Esophagus muscularis mucosa (tissue), 4 donors: ENCODE data around the gene JAKMIP3. TPM values are rescaled to one million over a fixed set of nuclear protein-coding genes. Genes with fewer than 3 reads are reported as not detected.

Experiments used
- DNase-seq: peaks from one replicate; pipeline ENCODE4 v3.0.0-alpha.2; 2017; ENCODE audit errors: extremely low spot score
- H3K27ac ChIP-seq, 4 donors: fragments of 200-600 bp; sonication (generic); replicated peaks in 1 of 4; 1 replicate in 3 of 4; 2 replicates in 1 of 4; pipeline ENCODE4 v1.5.1; 2016 to 2019; ENCODE audit warnings: mild to moderate bottlenecking in 1 of 4
- H3K27me3 ChIP-seq, 4 donors: fragments of 200-600 bp; sonication (generic); one replicate each; pipeline versions ENCODE4 v1.5.1 to v1.6.0; 2016 to 2019
- H3K36me3 ChIP-seq, 4 donors: fragments of 200-600 bp; sonication (generic); one replicate each; pipeline ENCODE4 v1.5.1; 2016 to 2019
- H3K4me1 ChIP-seq, 4 donors: fragments of 200-600 bp; sonication (generic); one replicate each; pipeline ENCODE4 v1.5.1; 2016 to 2019
- H3K4me3 ChIP-seq, 4 donors: fragments of 200-600 bp; sonication (generic); 1 replicate in 2 of 4; 2 replicates in 2 of 4; pipeline ENCODE4 v1.5.1; 2016 to 2019; ENCODE audit warnings: mild to moderate bottlenecking in 4 of 4, moderate library complexity in 1 of 4
- H3K9me3 ChIP-seq, 4 donors: fragments of 200-600 bp; sonication (generic); 1 replicate in 3 of 4; 2 replicates in 1 of 4; pipeline ENCODE4 v1.5.1; 2016 to 2019
- EP300 ChIP-seq: sonication (generic); formaldehyde crosslinking; IDR thresholded peaks from one replicate; pipeline ENCODE4 v1.6.1; 2017; ENCODE audit warnings: antibody characterized with exemption
- POLR2A ChIP-seq: fragments of 450-650 bp; IDR thresholded peaks from one replicate; pipeline ENCODE4 v1.6.1; 2017; ENCODE audit warnings: antibody characterized with exemption, moderate library complexity, mild to moderate bottlenecking, low read depth
- POLR2AphosphoS5 ChIP-seq, 2 donors: sonication (generic); formaldehyde crosslinking; IDR thresholded peaks; one replicate each; pipeline ENCODE4 v1.6.1; 2017; ENCODE audit warnings: antibody characterized with exemption in 2 of 2
- WGBS: methylation state at CpG from one replicate; pipeline ENCODE4 v1.1.5; 2018; 5-methylcytosine and 5-hydroxymethylcytosine counted together
- intact Hi-C: fragments of 100-400 bp; cut with DNase I; formaldehyde crosslinking; loops from one replicate; pipeline ENCODE4 v1.15.1; 2023
- total RNA-seq, 4 donors: library from RNA; depleted of rRNA; stranded (reverse); fragments of >200 nt; gene quantifications; one replicate each; pipeline versions ENCODE4 v1.1.0 to v1.2.1, GENCODE V29; 2016
- TF ChIP-seq, protein P1 (sequence below), 3 experiments: fragments of 200-600 bp in 2 of 3; fragments of 450-650 bp in 1 of 3; sonication (generic) in 2 of 3; IDR thresholded peaks; one replicate each; pipeline ENCODE4 v1.5.1; 2017 to 2019; ENCODE audit warnings: antibody characterized with exemption in 3 of 3, mild to moderate bottlenecking in 2 of 3, moderate library complexity in 1 of 3

The JAKMIP3 gene
- total RNA-seq, 4 donors from 2014 or later, result 0.66 to 1.6 (median 0.97) TPM

DNA sequence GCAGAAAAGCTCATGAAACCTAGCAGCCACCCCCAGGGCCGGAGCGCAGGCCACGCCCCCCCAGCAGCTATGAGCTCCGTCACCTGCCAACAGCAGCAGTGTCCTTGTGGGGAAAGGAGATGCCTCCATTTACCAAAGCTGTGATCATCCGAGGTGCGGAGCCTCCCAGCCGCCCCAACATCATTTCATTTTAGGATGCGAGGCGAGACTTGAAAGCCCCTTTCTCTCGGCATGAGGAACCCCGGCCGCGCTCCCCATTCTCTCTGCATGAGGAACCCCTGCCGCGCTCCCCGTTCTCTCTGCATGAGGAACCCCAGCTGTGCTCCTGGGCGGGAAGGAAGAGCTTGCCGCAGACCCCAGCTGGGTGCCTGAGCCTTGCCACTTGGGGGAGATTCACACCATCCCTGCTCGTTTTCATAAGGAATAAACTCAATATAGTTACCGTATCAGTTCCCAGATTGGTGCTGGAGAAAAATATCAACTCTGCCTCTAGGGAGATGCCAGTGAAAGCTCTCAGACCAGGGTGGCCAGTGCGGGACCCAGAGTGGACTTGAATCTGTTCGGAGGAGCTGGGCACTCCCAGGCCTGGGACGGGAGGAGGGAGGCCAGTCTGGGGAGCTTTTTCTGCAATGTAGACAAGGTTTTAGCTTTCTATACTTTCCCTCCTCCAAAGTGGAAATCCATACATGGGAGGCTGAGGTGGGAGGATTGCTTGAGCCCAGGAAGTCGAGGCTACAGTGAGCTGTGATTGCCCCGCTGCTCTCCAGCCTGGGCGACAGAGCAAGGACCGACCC lies 35.0 kb downstream of the JAKMIP3 start:
- intact Hi-C loops, result no loop called here
- TF ChIP-seq POLR2AphosphoS5 (IDR thresholded peaks at IDR 0.05) (no peak), EP300 (no peak), POLR2A (no peak)
- TF ChIP-seq, protein P1, sequence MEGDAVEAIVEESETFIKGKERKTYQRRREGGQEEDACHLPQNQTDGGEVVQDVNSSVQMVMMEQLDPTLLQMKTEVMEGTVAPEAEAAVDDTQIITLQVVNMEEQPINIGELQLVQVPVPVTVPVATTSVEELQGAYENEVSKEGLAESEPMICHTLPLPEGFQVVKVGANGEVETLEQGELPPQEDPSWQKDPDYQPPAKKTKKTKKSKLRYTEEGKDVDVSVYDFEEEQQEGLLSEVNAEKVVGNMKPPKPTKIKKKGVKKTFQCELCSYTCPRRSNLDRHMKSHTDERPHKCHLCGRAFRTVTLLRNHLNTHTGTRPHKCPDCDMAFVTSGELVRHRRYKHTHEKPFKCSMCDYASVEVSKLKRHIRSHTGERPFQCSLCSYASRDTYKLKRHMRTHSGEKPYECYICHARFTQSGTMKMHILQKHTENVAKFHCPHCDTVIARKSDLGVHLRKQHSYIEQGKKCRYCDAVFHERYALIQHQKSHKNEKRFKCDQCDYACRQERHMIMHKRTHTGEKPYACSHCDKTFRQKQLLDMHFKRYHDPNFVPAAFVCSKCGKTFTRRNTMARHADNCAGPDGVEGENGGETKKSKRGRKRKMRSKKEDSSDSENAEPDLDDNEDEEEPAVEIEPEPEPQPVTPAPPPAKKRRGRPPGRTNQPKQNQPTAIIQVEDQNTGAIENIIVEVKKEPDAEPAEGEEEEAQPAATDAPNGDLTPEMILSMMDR (IDR thresholded peaks at IDR 0.05), result no peak
- Histone ChIP-seq H3K27me3 (peaks cover 0 to 3% (median 0%) of the 10 kb centered on the region in 4 donors), H3K4me3 (no peak overlapping the region), H3K27ac (no peak overlapping the region), H3K4me1 (peaks cover 0 to 2% (median 0%) of the 10 kb centered on the region in 4 donors), H3K36me3 (no peaks in the 10 kb centered on the region), H3K9me3 (no peaks in the 10 kb centered on the region)
- no peak for DNase-seq
- whole genome bisulfite sequencing, result 67% methylated on average over 24 of the region's 27 CpGs

DNA sequence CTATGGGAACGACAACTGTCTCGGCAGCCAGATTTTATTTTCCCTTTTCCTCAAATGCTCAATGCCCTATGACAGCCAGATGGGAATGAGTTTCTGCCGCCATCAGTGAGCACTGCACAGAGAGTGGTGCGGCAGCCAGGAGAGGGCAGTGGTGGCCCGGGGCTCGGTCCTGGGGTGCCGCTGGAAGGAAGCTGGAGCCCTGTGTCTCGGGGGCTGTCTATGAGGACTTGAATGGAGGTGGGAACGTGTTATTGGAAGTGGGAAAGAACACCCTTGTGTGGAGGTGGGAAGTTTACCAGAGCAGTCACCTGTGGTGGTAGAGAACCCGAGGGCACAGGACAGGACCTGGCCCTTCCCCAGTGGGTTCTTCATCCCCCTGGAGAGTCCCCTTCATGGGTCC lies 35.8 kb downstream of the JAKMIP3 start:
- no peak for DNase-seq
- Histone ChIP-seq H3K27ac (no peak overlapping the region), H3K4me1 (no peaks in the 10 kb centered on the region), H3K27me3 (peaks cover 0 to 3% (median 0%) of the 10 kb centered on the region in 4 donors), H3K36me3 (peaks cover 0 to 3% (median 0%) of the 10 kb centered on the region in 4 donors), H3K9me3 (no peaks in the 10 kb centered on the region), H3K4me3 (no peak overlapping the region)
- TF ChIP-seq, protein P1 (IDR thresholded peaks at IDR 0.05), result no peak
- TF ChIP-seq POLR2AphosphoS5 (IDR thresholded peaks at IDR 0.05) (no peak), EP300 (no peak), POLR2A (no peak)
- 59% methylated on average over 10 of the region's 10 CpGs for WGBS
- intact Hi-C loops, result no loop called here

DNA sequence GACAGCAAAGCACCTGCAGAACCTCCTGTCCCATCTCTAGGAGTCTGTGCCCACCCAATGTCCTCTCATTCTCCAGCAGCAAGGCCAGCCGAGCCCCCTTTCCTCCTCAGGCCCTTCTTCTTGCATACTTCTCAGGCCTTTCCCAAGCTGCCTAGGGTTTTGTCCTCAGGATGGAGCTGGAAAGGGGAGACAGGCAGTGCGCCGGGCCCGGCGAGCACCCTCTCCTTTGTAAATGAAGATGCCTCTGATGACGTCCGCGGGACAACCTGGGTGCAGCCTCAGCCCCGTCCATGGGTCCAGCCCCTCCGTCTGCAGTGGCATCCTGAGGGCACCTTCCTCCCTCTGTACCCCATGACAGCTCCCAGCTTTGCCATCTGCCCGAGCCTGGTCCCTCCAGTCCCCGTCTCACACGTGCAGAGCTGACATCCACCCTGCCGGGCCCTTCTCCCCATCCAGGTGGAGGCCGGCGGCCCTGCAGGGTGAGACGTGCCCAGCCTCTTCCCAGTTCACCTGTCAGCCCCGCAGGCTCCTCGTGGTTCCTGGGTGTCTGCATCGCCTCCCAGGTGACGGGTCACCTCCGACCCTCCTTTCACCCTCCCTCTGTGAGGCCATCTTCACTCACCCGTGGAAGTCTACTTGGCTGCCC lies 36.4 kb downstream of the JAKMIP3 start:
- H3K36me3 ChIP-seq, result peaks cover 0 to 3% (median 0%) of the 10 kb centered on the region in 4 donors
- DNase-seq, result no peak
- TF ChIP-seq POLR2AphosphoS5 (IDR thresholded peaks at IDR 0.05) (no peak), EP300 (no peak), POLR2A (no peak)
- TF ChIP-seq, protein P1 (IDR thresholded peaks at IDR 0.05), result no peak
- H3K4me3 ChIP-seq, result no peak overlapping the region
- WGBS, result 86% methylated on average over 21 of the region's 23 CpGs
- no peaks in the 10 kb centered on the region for H3K4me1 ChIP-seq
- intact Hi-C loops, result no loop called here
- no peak overlapping the region for H3K27ac ChIP-seq
- H3K9me3 ChIP-seq, result no peaks in the 10 kb centered on the region
- peaks cover 0 to 3% (median 0%) of the 10 kb centered on the region in 4 donors for H3K27me3 ChIP-seq

DNA sequence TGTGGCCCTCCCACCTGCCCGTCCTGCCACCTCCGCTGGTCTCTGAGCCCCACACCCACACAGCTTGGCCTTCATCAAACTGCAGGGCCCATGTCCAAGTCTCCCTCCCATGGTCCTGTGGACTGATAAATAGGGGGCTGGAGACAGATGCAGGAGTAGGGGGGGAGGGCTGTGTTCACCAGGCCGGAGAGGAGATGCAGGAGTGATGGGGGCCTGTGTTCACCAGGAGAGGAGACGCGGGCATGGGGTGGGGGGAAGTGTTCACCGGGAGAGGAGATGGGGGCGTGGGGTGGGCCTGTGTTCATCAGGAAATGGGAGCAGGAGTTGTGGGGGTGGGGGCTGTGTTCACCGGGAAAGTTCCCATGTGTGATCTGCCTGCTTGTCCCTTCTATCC lies 37.0 kb downstream of the JAKMIP3 start:
- intact Hi-C loops, result no loop called here
- H3K4me1 ChIP-seq, result no peaks in the 10 kb centered on the region
- 71% methylated on average over 8 of the region's 8 CpGs for WGBS
- no peak overlapping the region for H3K27ac ChIP-seq
- H3K9me3 ChIP-seq, result no peaks in the 10 kb centered on the region
- no peak for TF ChIP-seq POLR2A
- no peak for TF ChIP-seq EP300
- TF ChIP-seq, protein P1 (IDR thresholded peaks at IDR 0.05), result no peak
- no peak for TF ChIP-seq POLR2AphosphoS5 (IDR thresholded peaks at IDR 0.05)
- H3K36me3 ChIP-seq, result peaks cover 0 to 6% (median 0%) of the 10 kb centered on the region in 4 donors
- H3K4me3 ChIP-seq, result no peak overlapping the region
- H3K27me3 ChIP-seq, result peaks cover 0 to 3% (median 0%) of the 10 kb centered on the region in 4 donors
- DNase-seq, result no peak
